Epithelial cell of esophagus (primary cell): ENCODE data around the gene EEF1AKMT3.

Experiments used
- DNase-seq: peaks from one replicate; pipeline ENCODE4 v3.0.0; 2010; ENCODE audit warnings: low read depth
- H3K4me3 ChIP-seq: 2 replicates; pipeline ENCODE4 v1.5.1; 2011; ENCODE audit warnings: mild to moderate bottlenecking, low read length, control low read depth
- TF ChIP-seq, protein P1 (sequence below): IDR thresholded peaks from 2 replicates; pipeline ENCODE4 v1.5.1; 2011; ENCODE audit warnings: low read depth, mild to moderate bottlenecking, low read length, control low read depth, inconsistent platforms; ENCODE audit not compliant: insufficient read depth; ENCODE audit errors: missing control alignments

The EEF1AKMT3 gene

DNA sequence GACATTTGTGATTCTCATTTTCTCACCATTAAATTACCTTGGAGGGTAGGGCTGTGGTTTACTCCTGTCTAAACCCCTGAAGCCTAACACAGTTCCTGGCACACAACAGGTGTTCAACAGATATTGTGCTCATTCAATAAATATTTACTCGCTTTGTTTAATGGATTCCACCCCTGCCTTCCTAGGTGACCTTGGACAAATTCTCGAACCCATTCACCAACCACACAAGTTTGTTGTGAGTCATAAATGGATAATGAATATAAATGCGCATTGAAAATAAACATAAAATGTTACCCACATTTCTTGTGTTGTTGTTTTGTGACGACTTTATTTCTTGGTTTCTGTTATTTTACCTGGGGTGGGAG is 9.8 kb downstream of the EEF1AKMT3 start:
- TF ChIP-seq, protein P1, sequence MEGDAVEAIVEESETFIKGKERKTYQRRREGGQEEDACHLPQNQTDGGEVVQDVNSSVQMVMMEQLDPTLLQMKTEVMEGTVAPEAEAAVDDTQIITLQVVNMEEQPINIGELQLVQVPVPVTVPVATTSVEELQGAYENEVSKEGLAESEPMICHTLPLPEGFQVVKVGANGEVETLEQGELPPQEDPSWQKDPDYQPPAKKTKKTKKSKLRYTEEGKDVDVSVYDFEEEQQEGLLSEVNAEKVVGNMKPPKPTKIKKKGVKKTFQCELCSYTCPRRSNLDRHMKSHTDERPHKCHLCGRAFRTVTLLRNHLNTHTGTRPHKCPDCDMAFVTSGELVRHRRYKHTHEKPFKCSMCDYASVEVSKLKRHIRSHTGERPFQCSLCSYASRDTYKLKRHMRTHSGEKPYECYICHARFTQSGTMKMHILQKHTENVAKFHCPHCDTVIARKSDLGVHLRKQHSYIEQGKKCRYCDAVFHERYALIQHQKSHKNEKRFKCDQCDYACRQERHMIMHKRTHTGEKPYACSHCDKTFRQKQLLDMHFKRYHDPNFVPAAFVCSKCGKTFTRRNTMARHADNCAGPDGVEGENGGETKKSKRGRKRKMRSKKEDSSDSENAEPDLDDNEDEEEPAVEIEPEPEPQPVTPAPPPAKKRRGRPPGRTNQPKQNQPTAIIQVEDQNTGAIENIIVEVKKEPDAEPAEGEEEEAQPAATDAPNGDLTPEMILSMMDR: no peak
- DNase-seq: no peak
- H3K4me3 ChIP-seq: no peak overlapping the region

DNA sequence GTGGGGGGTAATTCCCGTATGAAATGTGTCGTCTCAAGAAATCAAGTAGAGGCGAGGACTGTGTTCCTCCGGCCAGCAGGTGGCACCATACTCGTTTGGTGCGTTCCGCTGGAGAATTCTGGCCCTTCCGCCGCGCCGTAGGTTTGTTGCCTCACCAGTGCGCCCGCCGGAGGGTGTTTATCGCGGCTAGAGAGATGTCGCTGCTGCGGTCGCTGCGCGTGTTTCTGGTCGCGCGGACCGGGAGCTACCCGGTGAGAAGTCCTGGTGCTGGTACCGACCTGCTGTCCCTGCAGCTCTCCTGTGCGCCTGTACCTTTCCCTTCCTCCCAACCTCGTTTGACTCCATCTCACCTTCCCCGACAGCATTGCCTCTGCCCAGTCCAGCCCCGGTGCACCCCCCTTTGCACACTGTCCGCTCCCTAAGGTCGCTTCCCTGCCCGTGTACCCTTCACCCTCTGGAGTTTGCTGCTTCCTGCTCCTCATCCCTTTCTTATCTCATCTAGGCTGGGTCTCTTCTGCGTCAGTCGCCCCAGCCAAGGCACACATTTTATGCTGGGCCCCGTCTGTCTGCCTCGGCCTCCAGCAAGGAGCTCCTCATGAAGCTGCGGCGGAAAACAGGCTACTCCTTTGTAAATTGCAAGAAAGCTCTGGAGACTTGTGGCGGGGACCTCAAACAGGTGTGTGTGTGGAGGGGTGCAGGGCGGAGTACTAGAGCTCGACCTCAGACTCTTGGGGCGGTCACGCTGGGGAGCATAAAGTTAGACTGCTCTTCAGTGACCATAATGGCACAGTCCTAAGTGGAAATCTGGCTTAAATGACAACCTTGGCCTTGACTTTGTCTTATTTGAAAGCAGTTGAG is 10.4 kb downstream of the EEF1AKMT3 start, which contains the start of gene TSFM:
TSFM (plus strand) TSS at position 180 of the 858 bp plus-strand sequence; CDS start at position 195, 15 bp downstream.
- H3K4me3 ChIP-seq: peak within 1 kb of the TSS; percentile 74
- TF ChIP-seq, protein P1: peak; percentile 89
- DNase-seq: peak; percentile 96

DNA sequence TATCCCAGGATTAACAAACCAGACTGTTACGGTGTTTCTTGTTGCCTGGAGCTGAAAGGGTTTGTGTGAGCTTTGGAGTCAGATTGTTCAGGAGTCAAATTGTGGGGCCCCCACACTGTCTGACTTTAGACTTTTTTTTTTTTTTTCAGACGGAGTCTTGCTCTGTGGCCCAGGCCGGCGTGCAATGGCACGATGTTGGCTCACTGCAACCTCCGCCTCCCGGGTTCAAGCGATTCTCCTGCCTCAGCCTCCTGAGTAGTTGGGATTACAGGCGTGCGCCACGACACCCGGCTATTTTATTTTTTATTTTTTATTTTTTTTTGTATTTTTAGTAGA is 11.0 kb downstream of the EEF1AKMT3 start:
- no peak for DNase-seq
- peak overlapping the region; percentile 74 for H3K4me3 ChIP-seq
- TF ChIP-seq, protein P1: no peak

DNA sequence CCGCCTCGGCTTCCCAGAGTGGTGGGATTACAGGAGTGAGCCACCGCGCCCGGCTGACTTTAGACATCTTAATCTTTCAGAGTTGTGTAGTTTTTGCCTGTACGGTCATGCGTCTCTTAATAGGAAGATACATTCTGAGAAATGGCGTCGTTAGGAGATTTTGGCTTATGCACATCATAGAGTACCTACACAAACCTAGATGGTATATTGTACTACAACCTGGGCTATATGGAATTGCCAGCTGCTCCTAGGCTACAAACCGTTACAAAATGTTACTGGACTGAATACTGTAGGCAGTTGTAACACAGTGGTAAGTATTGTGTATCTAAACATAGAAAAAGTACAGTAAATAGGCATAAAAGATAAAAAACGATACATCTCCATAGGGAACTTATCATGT is 11.4 kb downstream of the EEF1AKMT3 start:
- TF ChIP-seq, protein P1: no peak
- no peak overlapping the region for H3K4me3 ChIP-seq
- no peak for DNase-seq

DNA sequence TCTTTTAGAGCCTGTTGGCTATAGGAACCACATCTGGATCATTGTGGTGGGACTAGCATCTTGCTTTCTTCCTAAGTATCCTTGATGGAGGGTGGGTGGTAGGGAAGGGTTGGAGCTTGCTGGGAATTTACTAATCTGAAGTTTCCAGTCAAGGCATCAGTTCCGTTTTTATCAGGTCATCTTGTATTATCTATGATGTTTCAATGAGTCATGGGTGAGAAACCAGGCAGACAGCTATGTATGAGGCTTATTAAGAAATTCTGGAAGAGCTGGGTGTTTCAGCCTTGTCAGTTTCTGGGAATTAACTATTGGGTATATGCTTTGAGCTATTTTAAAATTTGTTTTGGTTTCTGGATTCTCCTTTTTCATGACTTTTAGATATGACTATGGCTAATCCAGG is 21.5 kb downstream of the EEF1AKMT3 start:
- no peak overlapping the region for H3K4me3 ChIP-seq
- TF ChIP-seq, protein P1: no peak
- peak; percentile 94 for DNase-seq

DNA sequence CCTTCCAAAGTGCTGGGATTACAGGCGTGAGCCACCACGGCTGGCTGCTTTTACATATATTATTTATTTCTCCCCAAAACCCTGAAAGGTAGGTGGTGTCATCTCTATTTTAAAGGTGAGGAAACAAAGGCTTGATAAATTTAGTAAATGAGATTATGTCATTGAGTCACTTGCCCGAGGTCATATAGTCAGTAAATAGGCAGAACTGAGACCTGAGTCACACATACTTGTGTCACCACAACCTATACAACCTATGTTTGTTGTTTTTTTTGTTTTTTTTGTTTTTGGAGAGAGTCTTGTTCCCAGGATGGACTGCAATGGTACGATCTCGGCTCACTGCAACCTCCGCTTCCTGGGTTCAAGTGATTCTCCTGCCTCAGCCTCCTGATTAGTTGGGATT is 22.9 kb downstream of the EEF1AKMT3 start:
- TF ChIP-seq, protein P1: no peak
- DNase-seq: peak; percentile 96
- no peak overlapping the region for H3K4me3 ChIP-seq

DNA sequence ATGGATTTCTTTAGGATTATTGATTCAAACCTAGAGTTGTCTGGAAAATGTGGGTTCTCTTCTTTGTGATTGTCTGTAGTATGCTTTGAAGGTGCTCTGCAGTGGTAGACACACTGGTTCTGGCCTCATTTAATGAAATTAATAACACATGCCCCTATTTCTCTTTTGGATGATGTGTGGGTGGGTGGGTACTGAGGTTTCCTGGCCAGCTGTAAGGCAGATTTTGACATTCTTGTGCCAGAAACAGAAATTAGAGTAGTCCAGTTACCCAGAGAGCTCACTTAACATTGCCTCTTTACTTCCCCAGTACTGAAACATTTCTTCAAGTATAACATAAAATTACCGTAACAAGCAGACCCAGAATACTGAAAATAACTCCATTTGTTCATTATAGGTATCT is 24.6 kb downstream of the EEF1AKMT3 start:
- no peak for DNase-seq
- TF ChIP-seq, protein P1: no peak
- H3K4me3 ChIP-seq: no peak overlapping the region
